ENCODE results near the gene PPIF.

Gene PPIF

GRCh38 chr10:79384773-79385391 lies 37.6 kb downstream of the PPIF start:
- H3K4me3 ChIP-seq (ENCODE audit: low read depth in 1 of 2, low read length in 1 of 2) = no peak overlapping the region

GRCh38 chr10:79385392-79385795 lies 38.1 kb downstream of the PPIF start:
- no peaks in the 10 kb centered on the region for H3K36me3 ChIP-seq
- no peak overlapping the region for H3K27ac ChIP-seq
- no peak overlapping the region for H3K4me3 ChIP-seq (ENCODE audit: low read depth in 1 of 2, low read length in 1 of 2)
- H3K27me3 ChIP-seq = no peaks in the 10 kb centered on the region
- H3K9me3 ChIP-seq = no peaks in the 10 kb centered on the region
- no peaks in the 10 kb centered on the region for H3K4me1 ChIP-seq (ENCODE audit: control insufficient read depth in 1 of 2, insufficient read depth in 1 of 2, low read depth in 1 of 2, low read length in 1 of 2)
- TF ChIP-seq CTCF (IDR thresholded peaks at IDR 0.05) = no peak

More at GRCh38 chr10:79384773-79385391, 37.6 kb downstream of the PPIF start:
- Histone ChIP-seq H3K36me3 (no peaks in the 10 kb centered on the region), H3K27ac (no peak overlapping the region), H3K9me3 (no peaks in the 10 kb centered on the region), H3K4me1 (ENCODE audit: control insufficient read depth in 1 of 2, insufficient read depth in 1 of 2, low read depth in 1 of 2, low read length in 1 of 2) (no peaks in the 10 kb centered on the region), H3K27me3 (peaks cover under 1% of the 10 kb centered on the region)
- no peak for TF ChIP-seq CTCF (IDR thresholded peaks at IDR 0.05)

GRCh38 chr10:79385804-79386531 lies 38.7 kb downstream of the PPIF start:
- no peak for TF ChIP-seq CTCF (IDR thresholded peaks at IDR 0.05)
- H3K27me3 ChIP-seq = no peaks in the 10 kb centered on the region
- no peaks in the 10 kb centered on the region for H3K36me3 ChIP-seq
- H3K27ac ChIP-seq = no peak overlapping the region
- no peaks in the 10 kb centered on the region for H3K9me3 ChIP-seq
- H3K4me3 ChIP-seq (ENCODE audit: low read depth in 1 of 2, low read length in 1 of 2) = no peak overlapping the region
- H3K4me1 ChIP-seq (ENCODE audit: control insufficient read depth in 1 of 2, insufficient read depth in 1 of 2, low read depth in 1 of 2, low read length in 1 of 2) = no peaks in the 10 kb centered on the region

GRCh38 chr10:79386637-79387465 lies 39.6 kb downstream of the PPIF start:
- Histone ChIP-seq H3K27ac (no peak overlapping the region), H3K9me3 (no peaks in the 10 kb centered on the region), H3K27me3 (no peaks in the 10 kb centered on the region), H3K4me3 (ENCODE audit: low read depth in 1 of 2, low read length in 1 of 2) (no peak overlapping the region), H3K4me1 (ENCODE audit: control insufficient read depth in 1 of 2, insufficient read depth in 1 of 2, low read depth in 1 of 2, low read length in 1 of 2) (no peaks in the 10 kb centered on the region), H3K36me3 (no peaks in the 10 kb centered on the region)
- no peak for TF ChIP-seq CTCF (IDR thresholded peaks at IDR 0.05)

GRCh38 chr10:79387466-79387973 lies 40.3 kb downstream of the PPIF start:
- Histone ChIP-seq H3K4me3 (ENCODE audit: low read depth in 1 of 2, low read length in 1 of 2) (no peak overlapping the region), H3K9me3 (no peaks in the 10 kb centered on the region), H3K27ac (no peak overlapping the region), H3K36me3 (no peaks in the 10 kb centered on the region), H3K27me3 (no peaks in the 10 kb centered on the region), H3K4me1 (ENCODE audit: control insufficient read depth in 1 of 2, insufficient read depth in 1 of 2, low read depth in 1 of 2, low read length in 1 of 2) (no peaks in the 10 kb centered on the region)
- no peak for TF ChIP-seq CTCF (IDR thresholded peaks at IDR 0.05)

Measured in neutrophil (primary cell).